HK-2 (cell line): Measurements from ENCODE around the gene LTBP1.
"Not testable (repeated sequence)": the region's sequence is repeated elsewhere in the genome, so short reads cannot be mapped to it uniquely, and the experiment has no call there.

Source experiments
- DNase-seq: peaks from one replicate; pipeline ENCODE4 v3.0.0-alpha.2; 2018; ENCODE audit not compliant: unreplicated experiment

The LTBP1 gene

GRCh38 chr2:33038230-33038629 lies 91.5 kb downstream of the LTBP1 start:
- no peak for DNase-seq

GRCh38 chr2:33038799-33039198 lies 92.0 kb downstream of the LTBP1 start:
- DNase-seq = no peak

- no peak for DNase-seq
These were observed 93.8 kb downstream of the LTBP1 start for GRCh38 chr2:33040541-33040940.

GRCh38 chr2:33042265-33042664 lies 95.5 kb downstream of the LTBP1 start:
- DNase-seq = no peak

DNA sequence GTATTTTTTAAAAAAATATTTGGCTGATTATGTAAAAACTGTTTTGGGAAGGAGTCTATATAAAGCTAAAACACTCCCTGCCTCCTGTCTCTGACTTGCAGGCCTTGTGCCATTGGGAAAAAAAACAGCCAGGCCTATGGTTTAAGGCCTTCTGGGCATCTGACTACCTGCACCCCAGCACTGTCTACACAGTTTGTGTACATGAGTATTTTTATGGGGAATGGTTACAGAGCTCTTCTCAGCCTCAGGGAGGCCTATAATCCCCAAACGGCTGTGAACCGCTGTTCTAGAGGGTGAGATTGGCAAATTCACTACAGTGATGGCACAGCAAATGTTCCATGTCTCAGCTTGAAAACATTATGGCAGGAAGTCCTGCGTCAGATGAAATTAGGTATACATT lies 96.1 kb downstream of the LTBP1 start:
- DNase-seq = no peak

DNA sequence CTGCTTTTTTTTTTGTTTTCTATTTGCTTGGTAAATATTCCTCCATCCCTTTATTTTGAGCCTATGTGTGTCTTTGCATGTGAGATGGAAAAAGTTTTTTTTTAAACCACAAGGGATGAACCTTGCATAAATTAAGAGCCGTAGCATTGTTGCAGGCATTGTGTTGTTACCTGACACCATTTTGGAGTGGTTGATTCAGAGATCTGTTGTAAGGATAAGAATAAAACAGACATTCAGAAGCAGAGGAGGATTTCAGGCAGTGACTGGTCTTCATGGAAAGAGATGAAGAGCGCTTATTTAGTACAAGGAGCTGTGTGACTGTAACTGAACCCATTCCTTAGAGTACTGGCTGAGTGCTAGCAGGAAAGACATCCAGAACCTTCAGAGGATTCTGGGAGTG lies 101.2 kb downstream of the LTBP1 start:
- DNase-seq = no peak

DNA sequence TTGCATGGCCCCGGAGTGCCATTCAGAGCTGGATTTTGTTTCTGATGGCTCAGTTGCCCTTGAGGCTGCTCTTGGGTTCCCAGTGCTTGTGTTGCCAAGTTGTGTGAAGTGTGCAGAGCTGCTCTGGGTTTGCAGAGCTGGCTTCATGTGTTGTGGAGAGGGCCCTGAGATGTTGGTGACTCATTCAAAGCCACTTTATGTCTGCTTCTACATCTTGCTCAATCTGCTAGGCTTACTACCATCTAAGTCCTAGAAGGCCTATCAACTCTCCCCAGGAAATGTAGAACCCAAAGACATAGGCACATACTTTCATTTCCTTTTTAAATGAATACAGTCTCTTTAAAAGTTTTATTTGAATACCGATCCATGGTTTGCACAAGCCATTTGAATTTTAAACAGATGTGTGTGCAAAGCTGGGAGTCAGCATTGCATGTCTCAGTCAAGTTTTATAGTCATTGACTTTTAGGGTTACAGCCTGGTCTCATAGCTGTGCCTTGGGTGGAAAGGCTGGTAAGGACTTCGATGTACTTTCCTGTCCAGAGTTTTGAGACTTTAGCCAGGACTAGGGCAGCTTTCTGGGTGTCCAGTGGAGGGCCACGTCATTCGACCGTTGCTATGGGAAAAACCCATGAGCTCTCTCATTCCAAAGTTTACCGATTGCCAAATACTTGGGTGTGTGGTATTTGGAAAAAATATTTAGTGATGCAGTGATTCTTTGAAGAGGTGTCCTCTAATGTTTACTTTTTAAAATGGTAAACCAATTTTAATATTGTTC lies 105.0 kb downstream of the LTBP1 start:
- DNase-seq = no peak

- DNase-seq = no peak
These were observed 105.6 kb downstream of the LTBP1 start for GRCh38 chr2:33052361-33052735.

GRCh38 chr2:33052795-33053194 lies 106.0 kb downstream of the LTBP1 start:
- not testable (repeated sequence) for DNase-seq

- DNase-seq = no peak
These were observed 109.4 kb downstream of the LTBP1 start for GRCh38 chr2:33056170-33056569.

GRCh38 chr2:33057307-33058028 lies 110.7 kb downstream of the LTBP1 start:
- not testable (repeated sequence) for DNase-seq

- DNase-seq = no peak
These were observed 112.1 kb downstream of the LTBP1 start for GRCh38 chr2:33058716-33059470.

DNA sequence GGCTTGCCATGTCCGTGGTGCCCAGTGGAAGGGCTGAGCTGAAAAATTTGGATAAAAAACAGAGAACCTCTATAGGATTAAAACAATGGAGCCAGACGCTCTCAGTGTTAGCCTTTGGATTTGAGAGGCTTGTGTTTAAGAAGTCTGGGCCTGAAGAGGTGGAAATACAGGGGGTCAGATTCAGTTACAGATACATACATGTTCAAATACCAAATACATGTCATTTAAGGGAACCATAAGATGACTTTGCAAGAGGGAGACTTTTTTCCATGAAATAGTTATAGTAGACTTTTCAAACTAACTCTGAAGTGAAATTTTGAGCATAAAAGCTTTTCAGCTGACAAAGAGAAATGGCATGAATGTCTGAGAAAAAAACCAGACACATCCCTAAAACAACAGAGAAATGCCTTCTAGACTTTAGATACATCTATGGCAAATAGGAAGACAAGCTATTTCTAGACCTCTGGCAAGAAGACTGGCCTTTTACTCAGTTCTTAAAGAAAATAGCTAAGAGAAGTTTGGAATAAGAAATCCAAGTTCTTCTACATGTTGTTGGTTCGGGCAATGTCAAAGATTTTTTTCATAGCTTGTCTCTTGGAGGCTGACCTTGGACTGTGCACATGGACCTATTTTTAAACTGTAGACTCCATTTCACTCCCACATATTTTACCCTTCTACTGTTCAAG lies 112.9 kb downstream of the LTBP1 start:
- no peak for DNase-seq

DNA sequence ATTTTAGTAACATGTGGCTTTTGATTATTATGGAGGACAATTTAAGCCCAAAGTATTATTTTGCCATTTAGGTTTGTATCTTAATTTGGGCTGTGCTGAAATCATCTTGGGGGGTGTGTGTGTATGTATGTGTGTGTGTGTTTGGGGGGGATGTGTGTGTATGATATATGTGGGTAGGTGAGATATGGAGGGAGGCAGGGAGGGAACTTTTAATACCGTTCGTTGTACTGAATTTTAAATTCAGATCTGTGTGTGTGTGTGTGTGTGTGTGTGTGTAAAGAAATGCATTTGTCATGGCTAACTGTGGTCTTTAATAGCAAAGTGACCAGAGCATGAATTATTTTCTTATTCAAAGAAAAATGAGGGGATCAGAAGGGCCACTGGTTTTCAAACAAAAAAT lies 113.7 kb downstream of the LTBP1 start:
- no peak for DNase-seq

- no peak for DNase-seq
These were observed 116.0 kb downstream of the LTBP1 start for GRCh38 chr2:33062665-33063250.

DNA sequence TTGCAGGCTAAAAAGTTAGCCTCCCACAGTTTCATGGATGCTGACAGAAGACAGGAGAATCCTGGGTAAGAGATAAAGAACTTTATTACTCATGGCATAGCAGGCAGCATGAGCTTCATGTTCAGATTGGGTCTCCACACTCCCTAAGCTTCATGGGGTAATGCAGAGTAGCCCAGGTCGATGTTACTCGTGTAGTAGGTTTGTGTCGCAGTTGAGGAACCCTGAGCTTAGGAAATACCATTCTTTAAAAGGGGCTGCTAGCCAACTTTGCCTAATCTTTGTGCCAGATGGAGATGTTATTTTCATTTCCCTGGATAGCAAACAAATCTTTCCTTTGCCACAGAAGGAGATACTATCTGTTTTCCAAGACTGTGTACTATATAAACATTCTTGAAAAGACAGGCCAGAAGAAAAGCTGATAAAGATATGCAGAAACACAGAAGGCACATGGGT lies 117.6 kb downstream of the LTBP1 start:
- DNase-seq = no peak

GRCh38 chr2:33067598-33067997 lies 120.8 kb downstream of the LTBP1 start:
- DNase-seq = no peak

DNA sequence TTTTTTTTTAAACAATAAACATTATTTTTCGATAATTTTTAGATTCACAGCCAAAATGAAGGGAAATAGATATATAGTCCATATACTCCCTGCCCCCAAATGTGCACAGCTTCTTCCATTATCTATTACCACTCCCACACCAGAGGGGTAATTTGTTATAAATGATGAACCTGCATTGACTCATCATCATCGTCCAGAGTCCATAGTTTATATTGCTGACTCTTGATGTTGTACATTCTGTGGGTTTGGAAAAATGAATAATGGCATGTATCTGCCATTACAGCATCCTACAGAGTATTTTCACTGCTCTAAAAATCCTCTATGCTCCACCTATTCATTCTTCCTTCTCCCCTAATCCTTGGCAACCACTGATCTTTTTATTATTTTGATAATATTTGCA lies 121.5 kb downstream of the LTBP1 start:
- no peak for DNase-seq

- peak; percentile 71 for DNase-seq
These were observed 123.3 kb downstream of the LTBP1 start for GRCh38 chr2:33069894-33070651.

DNA sequence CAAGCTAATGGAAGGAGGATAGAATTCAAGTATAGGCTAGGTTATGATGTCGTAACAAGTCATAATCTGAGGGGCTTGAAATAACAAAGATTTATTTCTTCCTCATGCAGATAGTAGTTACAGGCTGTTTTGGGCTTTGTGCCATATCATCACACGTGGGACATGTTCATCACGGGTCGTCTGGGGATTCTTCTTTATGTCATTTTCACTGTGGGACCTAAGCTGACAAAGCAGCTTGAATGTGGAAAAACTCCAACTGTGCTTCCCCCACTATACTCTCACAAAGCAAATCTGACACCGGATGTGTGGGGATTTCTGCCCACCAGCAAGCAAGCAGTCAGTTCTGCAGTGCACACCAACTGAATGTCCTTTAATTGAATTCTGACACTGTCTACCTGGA lies 124.8 kb downstream of the LTBP1 start:
- DNase-seq = no peak

- no peak for DNase-seq
These were observed 125.9 kb downstream of the LTBP1 start for GRCh38 chr2:33072614-33073013.
